HUES6 (cell line): ENCODE results near the gene COL8A1.

Experiments used
- H3K27ac ChIP-seq: 2 replicates; pipeline ENCODE4 v1.7.0; 2013; ENCODE audit warnings: low read depth, mild to moderate bottlenecking, low read length, inconsistent platforms
- H3K27me3 ChIP-seq: 2 replicates; pipeline ENCODE4 v1.6.1; 2013; ENCODE audit warnings: low read length; ENCODE audit not compliant: control insufficient read depth, insufficient read depth
- H3K36me3 ChIP-seq: 2 replicates; pipeline ENCODE4 v1.6.1; 2013; ENCODE audit warnings: low read length; ENCODE audit not compliant: control insufficient read depth, insufficient read depth
- H3K4me1 ChIP-seq: 2 replicates; pipeline ENCODE4 v1.6.1; 2013; ENCODE audit warnings: low read length; ENCODE audit not compliant: control insufficient read depth, insufficient read depth
- H3K4me3 ChIP-seq: 2 replicates; pipeline ENCODE4 v1.5.1; 2013; ENCODE audit warnings: low read depth, low read length
- H3K9ac ChIP-seq: one replicate; pipeline ENCODE4 v1.6.1; 2013; ENCODE audit warnings: mild to moderate bottlenecking, low read length
- H3K9me3 ChIP-seq: 2 replicates; pipeline ENCODE4 v1.6.1; 2013; ENCODE audit warnings: low read depth, low read length; ENCODE audit not compliant: control insufficient read depth, insufficient read depth

COL8A1 gene

DNA sequence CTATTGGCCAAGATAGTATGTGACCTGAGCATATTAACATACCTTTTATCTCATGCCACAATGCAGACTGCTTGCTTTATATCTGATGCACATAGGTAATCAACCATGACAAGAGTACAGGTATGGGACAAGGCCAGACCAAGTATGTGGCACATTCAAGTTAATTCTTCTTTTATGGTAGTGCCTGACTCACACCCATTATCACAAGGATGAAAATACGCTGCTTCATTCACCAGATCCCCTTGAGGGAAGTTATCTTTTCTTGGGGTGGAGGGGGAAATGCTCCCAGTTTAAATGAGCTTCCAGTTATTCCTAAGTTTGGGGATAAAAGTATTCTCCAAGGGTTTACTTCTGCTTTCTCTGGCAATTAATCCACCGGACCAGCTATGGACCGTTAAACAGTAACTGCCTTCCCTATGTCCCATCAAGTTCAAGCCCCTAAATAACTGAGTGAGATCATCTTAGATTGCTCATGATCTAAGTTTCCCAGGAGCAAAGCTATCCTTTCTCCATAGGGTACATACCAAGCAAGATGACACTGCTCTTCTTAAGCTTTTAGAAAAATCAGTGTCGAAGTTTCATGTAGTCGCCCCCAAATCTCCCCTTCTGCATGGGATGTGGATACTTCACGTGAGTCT, 1.9 kb downstream of the COL8A1 start:
- Histone ChIP-seq H3K27me3 (peaks cover 48% of the 10 kb centered on the region), H3K4me3 (no peak overlapping the region), H3K36me3 (no peaks in the 10 kb centered on the region), H3K9me3 (no peaks in the 10 kb centered on the region), H3K9ac (no peak overlapping the region), H3K27ac (no peak overlapping the region), H3K4me1 (peaks cover 13% of the 10 kb centered on the region)

DNA sequence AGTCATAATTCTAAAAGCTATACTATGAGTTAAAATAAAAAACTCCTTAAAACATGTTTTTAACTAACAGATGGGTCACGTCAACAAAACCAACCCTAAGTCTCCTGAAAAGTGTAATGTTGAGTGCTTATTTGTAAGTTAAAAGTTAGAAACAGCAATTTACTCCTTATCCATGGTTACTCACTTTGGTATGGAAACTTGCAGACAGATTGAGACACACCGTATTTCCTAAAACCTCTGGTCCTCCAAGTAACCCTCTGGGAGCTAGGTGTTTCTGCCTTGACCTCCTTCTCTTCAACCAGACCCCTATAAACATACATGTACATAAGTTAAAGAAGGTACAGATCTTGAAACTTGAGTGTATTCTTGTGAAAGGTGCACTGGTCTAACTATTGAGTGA, 3.1 kb downstream of the COL8A1 start:
- H3K4me3 ChIP-seq, result no peak overlapping the region
- H3K9me3 ChIP-seq, result no peaks in the 10 kb centered on the region
- peaks cover 16% of the 10 kb centered on the region for H3K4me1 ChIP-seq
- no peak overlapping the region for H3K27ac ChIP-seq
- peaks cover 40% of the 10 kb centered on the region for H3K27me3 ChIP-seq
- no peak overlapping the region for H3K9ac ChIP-seq
- H3K36me3 ChIP-seq, result no peaks in the 10 kb centered on the region

DNA sequence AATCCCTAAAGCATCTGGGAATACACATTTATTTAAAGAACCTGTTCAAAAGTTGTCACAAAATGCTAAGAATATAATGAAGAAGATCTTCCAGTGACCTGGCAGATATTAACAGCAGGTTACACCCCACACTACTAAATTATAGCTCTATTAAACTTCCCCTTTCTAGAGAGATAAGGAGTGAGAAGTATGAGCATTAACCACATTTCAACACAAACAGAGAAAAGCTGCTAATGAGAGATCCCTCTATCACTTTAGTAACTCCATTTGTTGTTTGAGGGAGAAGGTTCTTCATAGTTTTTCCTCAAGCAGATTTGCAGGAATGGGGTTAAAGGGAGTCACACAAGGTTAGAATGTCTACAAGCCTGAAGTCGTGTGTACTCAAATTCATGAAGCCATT, 3.6 kb downstream of the COL8A1 start:
- H3K9ac ChIP-seq, result no peak overlapping the region
- no peak overlapping the region for H3K4me3 ChIP-seq
- peaks cover 35% of the 10 kb centered on the region for H3K27me3 ChIP-seq
- H3K36me3 ChIP-seq, result no peaks in the 10 kb centered on the region
- peaks cover 13% of the 10 kb centered on the region for H3K4me1 ChIP-seq
- no peaks in the 10 kb centered on the region for H3K9me3 ChIP-seq
- no peak overlapping the region for H3K27ac ChIP-seq

- H3K4me3 ChIP-seq, result no peak overlapping the region
- H3K36me3 ChIP-seq, result no peaks in the 10 kb centered on the region
- H3K9me3 ChIP-seq, result no peaks in the 10 kb centered on the region
- H3K27me3 ChIP-seq, result peaks cover 18% of the 10 kb centered on the region
- H3K27ac ChIP-seq, result no peak overlapping the region
- peaks cover 13% of the 10 kb centered on the region for H3K4me1 ChIP-seq
- no peak overlapping the region for H3K9ac ChIP-seq
Observed at GRCh38 chr3:99644017-99644416, 5.6 kb downstream of the COL8A1 start.

GRCh38 chr3:99644746-99645145, 6.4 kb downstream of the COL8A1 start:
- Histone ChIP-seq H3K36me3 (no peaks in the 10 kb centered on the region), H3K4me1 (peaks cover 13% of the 10 kb centered on the region)

DNA sequence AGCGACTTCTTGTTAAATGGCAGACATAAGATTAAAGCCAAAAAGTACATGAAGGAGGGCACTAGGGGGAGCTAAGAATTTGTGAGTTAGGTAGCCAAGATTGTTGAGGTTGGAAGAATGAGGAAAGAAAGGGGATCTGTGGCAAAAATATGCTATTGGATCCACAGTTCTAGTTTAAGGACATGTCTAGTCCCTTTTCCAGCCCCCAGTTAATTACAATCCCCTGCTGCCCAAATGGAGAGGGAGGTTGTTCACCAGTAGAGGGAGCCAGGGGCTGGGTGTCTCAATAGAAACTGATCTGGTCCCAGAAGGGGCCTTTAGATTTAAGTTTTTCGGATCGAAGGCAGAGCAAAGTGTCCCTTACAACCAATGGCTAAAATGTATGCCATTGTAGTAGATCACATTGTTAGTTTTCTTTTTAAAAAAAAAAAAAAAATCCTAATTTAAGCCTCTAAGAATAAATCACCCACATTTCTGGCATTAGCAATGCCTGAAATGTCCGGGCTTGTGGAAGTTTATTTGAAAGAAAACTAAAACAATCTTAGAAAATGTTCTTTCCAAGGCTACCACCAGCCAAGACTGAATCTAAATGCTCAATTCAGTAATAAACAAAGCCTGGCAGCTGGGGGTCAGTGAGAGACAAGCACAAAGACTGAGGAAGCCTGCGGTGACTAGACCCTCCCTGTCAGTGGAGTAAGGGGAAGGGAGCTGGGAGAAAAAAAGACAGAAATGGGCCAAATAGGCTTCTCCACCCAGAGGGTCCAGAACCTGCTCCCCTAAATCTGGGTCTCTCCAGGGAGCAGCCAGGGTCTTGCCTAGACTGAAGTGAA, 7.1 kb downstream of the COL8A1 start:
- H3K9me3 ChIP-seq, result no peaks in the 10 kb centered on the region
- H3K27me3 ChIP-seq, result peaks cover 5% of the 10 kb centered on the region
- peaks cover 13% of the 10 kb centered on the region for H3K4me1 ChIP-seq
- no peaks in the 10 kb centered on the region for H3K36me3 ChIP-seq
- H3K9ac ChIP-seq, result no peak overlapping the region
- H3K4me3 ChIP-seq, result no peak overlapping the region
- H3K27ac ChIP-seq, result no peak overlapping the region

More at GRCh38 chr3:99644746-99645145, 6.4 kb downstream of the COL8A1 start:
- H3K27ac ChIP-seq, result no peak overlapping the region
- H3K9me3 ChIP-seq, result no peaks in the 10 kb centered on the region
- H3K4me3 ChIP-seq, result no peak overlapping the region
- no peak overlapping the region for H3K9ac ChIP-seq
- peaks cover 11% of the 10 kb centered on the region for H3K27me3 ChIP-seq

- Histone ChIP-seq H3K27me3 (no peaks in the 10 kb centered on the region), H3K9me3 (no peaks in the 10 kb centered on the region), H3K4me1 (peaks cover 13% of the 10 kb centered on the region), H3K36me3 (no peaks in the 10 kb centered on the region), H3K27ac (no peak overlapping the region), H3K9ac (no peak overlapping the region), H3K4me3 (no peak overlapping the region)
Observed at GRCh38 chr3:99646107-99646435, 7.7 kb downstream of the COL8A1 start.

- H3K9me3 ChIP-seq, result no peaks in the 10 kb centered on the region
- peaks cover 12% of the 10 kb centered on the region; the same call in 1 of the 2 replicates for H3K4me1 ChIP-seq
- no peak overlapping the region for H3K9ac ChIP-seq
- H3K4me3 ChIP-seq, result no peak overlapping the region
- H3K27ac ChIP-seq, result no peak overlapping the region
- H3K27me3 ChIP-seq, result no peaks in the 10 kb centered on the region
- H3K36me3 ChIP-seq, result no peaks in the 10 kb centered on the region
Observed at GRCh38 chr3:99647081-99647480, 8.7 kb downstream of the COL8A1 start.

DNA sequence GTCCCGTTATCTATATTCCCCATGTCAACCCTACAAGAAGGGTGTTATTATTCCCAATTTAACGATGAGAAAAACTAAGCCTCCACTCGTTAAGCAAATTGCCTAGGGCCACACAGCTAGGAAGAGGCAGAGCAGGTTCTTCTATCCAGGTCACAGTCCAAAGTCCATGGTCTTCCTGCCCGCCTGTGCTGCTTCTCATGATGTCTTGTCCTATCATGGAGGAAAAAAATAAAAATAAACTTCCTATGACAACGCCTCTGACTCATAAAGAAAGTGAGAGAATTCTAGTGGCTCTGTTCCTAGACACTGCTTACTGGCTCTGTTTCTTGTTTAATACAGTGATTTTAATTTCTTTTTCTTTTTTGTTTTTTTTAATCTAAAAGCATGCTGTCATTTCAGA, 9.7 kb downstream of the COL8A1 start:
- Histone ChIP-seq H3K9ac (no peak overlapping the region), H3K4me1 (peaks cover 11% of the 10 kb centered on the region; the same call in 1 of the 2 replicates), H3K9me3 (no peaks in the 10 kb centered on the region), H3K27ac (no peak overlapping the region), H3K27me3 (no peaks in the 10 kb centered on the region), H3K4me3 (no peak overlapping the region), H3K36me3 (no peaks in the 10 kb centered on the region)

GRCh38 chr3:99648516-99648915, 10.1 kb downstream of the COL8A1 start:
- Histone ChIP-seq H3K4me3 (no peak overlapping the region), H3K27me3 (no peaks in the 10 kb centered on the region), H3K9ac (no peak overlapping the region), H3K36me3 (no peaks in the 10 kb centered on the region), H3K27ac (no peak overlapping the region), H3K9me3 (no peaks in the 10 kb centered on the region), H3K4me1 (peaks cover 11% of the 10 kb centered on the region; the same call in 1 of the 2 replicates)

DNA sequence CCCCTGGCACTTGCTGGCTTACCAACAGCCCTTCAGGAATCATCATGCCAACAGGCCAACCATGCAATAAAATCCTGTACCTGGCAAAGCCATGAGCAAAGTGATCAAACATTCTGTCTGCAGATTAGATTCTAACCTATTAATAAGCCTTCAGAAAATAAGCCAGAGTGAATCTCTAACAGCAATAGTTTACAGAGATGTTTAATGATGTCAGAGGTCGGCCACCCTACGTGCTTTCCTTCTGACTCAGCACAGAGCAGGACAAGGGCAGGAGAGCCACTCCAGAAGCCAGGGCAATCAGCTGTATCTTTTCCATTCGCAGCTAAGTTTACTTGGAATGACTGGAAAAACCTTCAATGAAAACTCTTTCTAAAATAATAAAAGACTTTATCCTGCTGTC, 13.1 kb downstream of the COL8A1 start:
- no peak overlapping the region for H3K27ac ChIP-seq

More for the DNA sequence above, 13.1 kb downstream of the COL8A1 start:
- H3K9me3 ChIP-seq, result no peaks in the 10 kb centered on the region
- no peaks in the 10 kb centered on the region for H3K36me3 ChIP-seq
- 0 out of 2 replicates have a peak, but pooled peaks cover 6% of the 10 kb centered on the region for H3K4me1 ChIP-seq
- no peak overlapping the region for H3K4me3 ChIP-seq
- no peak overlapping the region for H3K9ac ChIP-seq
- no peaks in the 10 kb centered on the region for H3K27me3 ChIP-seq
